Activated CD8-positive, alpha-beta memory T cell treated with anti-CD3 and anti-CD28 coated beads for 1 hour (primary cell): Measurements from ENCODE around the gene PERP.
"Not testable (repeated sequence)": the region's sequence is repeated elsewhere in the genome, so short reads cannot be mapped to it uniquely, and the experiment has no call there.

Source experiments
- DNase-seq, 2 donors: peaks; one replicate each; pipeline ENCODE4 v3.0.0-alpha.2; 2020; ENCODE audit warnings: low read depth in 1 of 2; ENCODE audit errors: extremely low read depth in 1 of 2

The PERP gene

DNA sequence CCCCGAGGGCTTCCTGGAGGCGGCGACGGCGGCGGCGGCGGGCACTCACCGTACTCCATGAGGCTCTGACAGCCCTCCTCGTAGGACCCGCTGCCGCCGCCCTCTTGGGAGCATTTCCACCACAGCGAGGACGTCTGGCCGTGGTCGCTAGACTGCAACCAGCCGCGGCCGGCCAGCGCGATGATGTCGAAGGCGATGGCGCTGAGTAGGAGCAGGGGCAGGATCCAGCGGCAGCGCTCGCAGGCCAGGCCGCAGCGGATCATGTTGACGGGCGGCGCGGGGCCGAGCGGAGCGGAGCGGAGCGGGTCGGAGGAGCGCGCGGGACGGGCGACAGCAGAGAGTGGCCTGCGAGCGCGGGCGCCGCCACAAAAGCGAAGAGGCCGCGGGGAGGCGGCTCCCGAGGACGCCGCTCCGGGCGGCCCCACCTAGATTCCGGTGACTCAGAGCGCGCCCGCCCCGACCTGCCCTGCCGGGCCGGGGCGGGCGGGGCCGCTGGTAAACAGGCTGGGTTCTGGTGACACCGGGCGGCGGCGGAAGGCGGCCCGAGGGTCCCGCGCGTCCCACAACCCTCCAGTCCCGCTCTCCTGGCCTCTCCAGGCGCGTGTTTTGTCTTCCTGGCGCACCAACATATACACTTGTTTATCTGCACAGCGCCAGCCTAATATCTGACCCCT, at the start of gene PERP:
Gene PERP, minus strand, starts transcription at position 342 of the 674 bp plus-strand sequence. Its CDS starts 79 bp downstream, at position 263.
- peak; percentile 41 to 65 for DNase-seq

DNA sequence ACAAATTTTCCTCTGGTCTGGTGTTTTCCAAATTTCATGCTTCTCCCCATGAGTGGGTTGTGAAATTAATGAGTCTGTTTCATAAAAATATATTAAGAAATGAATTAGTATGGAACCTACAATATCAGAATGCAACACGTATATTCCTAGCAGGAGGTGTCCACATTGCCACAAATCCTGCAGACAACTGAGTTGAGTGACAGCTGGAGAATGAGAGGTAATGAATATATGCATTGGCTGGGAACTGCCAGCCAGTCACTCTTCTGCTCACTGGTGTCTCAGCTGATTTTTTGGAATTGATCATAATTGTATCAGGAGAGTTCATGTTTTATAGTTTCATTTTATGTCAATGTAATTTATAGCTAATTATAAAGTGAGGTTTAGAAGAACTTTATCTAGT, 48.2 kb upstream of the PERP start:
- no peak for DNase-seq

GRCh38 chr6:138146544-138146943, 39.3 kb upstream of the PERP start:
- DNase-seq, result no peak

DNA sequence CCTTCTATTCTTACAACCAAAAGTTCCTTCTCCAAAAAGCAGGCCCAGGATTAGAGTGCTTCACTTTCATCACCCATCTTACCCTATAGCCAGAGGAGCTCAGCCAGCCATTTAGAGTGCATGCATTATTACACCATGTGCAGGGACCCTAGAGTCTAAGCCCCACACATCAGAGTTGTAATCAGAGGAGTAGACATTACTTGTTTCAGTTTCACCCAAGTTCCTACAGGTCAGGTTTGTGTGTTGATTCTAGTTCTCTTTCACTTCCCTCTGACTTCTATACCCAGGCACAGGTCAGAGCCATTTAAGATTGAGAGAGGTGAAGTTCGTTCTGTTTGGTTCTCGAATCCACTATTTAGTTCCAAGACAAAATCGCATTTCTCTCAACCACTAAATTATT, 38.2 kb upstream of the PERP start:
- DNase-seq, result no peak

- DNase-seq, result no peak
These were observed 35.6 kb upstream of the PERP start for GRCh38 chr6:138142806-138143205.

- DNase-seq, result no peak
These were observed 22.0 kb upstream of the PERP start for GRCh38 chr6:138129190-138129589.

DNA sequence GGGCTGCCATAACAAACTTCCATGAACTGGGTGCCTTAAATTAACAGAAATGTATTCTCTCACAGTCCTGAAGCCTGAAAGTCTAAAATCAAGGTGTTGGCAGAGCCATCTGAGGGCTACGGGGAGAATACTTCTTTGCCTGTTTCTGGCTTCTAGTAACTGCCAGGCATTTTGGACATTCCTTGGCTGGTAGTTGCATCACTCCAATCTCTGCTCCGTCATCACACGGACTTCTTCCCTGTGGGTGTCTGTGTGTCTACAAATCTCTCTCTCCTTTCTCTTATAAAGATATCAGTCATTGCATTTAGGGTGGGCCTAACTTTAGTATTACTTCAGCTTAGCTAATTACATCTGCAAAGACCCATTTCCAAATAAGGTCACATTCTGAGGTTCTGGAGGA, 20.9 kb upstream of the PERP start:
- DNase-seq, result no peak

GRCh38 chr6:138124096-138124495, 16.9 kb upstream of the PERP start:
- DNase-seq, result no peak

- DNase-seq, result no peak
These were observed 12.8 kb upstream of the PERP start for GRCh38 chr6:138119976-138120375.

GRCh38 chr6:138119229-138119628, 12.0 kb upstream of the PERP start:
- not testable (repeated sequence) for DNase-seq

DNA sequence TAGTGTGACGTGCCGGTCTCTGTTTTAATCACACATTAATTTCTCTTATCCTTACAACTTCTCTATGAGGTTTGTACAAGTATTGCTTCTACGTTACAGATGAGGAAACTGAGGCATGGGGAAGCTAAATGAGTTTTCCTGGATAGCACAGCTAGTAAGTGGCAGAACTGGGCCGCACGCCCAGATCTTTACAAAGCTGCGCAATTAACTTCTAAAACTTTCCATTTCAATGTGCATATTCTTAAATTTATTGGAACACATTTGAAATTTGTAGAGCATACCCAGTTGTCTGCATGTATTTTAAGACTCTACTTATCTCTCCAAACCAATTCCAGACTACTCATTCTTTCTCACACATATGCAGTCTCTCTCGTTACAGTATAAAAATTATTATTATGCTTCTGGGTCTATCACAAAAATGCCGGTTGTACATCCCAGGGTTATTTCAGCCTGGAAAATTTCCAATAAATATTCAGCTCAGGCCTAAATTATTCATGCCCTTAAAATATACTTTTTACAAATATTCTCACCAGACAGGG, 10.2 kb upstream of the PERP start:
- no peak for DNase-seq

DNA sequence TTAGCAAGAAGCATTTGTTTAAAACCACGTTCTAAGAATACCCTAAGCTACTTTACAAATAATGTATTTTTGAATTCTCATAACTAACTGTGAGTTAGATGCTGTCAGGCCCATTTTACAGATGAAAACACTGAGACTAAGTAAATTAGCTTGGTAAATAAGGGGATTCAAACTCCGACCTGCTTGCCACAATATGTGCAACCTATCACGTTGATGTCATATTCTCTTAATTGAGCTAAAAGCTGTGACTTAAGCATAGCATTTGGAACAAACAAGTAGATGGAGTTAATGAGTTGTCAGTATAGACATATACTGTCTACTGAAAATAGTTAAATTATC, 9.4 kb upstream of the PERP start:
- DNase-seq, result no peak

DNA sequence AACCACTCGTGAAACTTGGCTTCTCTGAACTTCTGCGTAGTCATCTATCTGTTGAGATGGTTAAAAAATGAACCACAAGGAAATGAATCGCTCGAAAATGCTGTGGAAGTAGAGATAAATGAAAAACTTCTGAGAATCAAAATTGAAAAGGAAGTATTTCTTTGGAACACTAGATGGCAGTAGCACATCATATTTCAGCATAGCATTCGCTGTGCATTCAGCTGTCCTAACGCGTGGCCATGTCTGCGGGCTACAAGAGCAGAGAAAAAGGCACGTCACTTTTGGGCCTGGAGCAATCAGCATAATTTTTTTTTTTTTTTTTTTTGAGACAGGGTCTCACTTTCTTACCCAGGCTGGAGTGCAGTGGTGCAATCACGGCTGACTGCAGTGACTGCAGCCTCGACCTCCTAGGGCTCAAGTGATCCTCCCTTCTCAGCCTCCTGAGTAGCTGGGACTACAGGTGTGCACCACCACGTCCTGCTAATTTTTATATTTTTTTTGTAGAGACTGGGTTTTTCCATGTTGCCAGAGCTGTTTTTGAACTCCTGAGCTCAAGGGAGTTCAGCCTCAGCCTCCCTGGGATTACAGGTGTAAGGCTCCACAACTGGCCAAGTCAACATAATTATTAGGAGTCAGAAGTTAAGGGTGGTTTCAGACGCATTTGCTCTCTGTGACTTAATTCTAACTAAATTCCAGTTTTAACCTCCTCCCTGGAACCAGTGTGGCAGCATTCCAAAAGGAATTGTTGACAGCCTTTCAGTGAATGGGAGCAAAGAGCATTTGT, 8.8 kb upstream of the PERP start:
- DNase-seq, result no peak

DNA sequence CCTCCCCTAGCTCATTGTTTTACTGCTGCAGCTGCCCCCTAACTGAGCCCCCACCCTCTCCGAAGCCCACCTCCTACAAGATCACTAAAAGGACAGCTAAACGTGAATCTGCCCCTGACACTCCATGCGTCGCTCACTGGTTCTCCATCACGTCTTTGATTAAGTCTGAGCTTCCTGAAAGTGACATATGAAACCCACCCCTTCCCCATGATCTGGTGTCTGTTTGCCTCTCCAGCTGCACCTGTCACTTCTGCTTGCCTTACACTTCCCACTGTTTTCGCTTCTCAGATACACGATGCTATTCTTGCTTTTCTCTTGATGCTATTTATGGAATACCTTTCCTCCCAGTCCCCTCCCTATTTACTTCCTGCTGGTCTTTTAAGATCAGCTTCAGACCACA, 8.0 kb upstream of the PERP start:
- DNase-seq, result no peak

DNA sequence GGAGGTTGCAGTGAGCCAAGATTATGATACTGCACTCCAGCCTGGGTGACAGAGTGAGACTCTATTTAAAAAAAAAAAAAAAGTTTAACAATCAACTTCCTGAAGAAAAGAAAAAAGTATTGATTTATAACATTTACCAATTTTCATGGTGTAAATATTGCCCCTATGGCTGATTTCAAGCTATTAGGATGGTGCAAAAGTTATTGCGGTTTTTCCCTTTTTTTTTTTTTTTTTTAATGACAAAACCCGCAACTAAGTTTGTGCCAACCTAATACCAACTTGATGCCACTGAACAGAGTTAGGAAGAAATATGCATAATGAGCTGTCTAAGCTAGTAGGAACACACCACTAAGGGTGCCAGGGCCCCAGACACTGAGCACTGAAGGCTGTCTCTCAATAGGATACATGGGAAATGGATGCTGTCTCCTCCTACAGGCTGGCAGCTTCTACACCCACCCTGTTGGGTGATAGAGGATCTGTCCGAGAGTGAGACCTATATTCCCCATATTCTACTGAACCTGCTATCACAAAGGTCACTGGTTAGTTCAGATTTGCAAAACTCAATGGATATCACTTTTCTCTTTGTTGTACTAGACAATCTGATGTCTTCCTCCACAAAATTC, 6.5 kb upstream of the PERP start:
- DNase-seq, result no peak

GRCh38 chr6:138110229-138110628, 3.0 kb upstream of the PERP start:
- no peak for DNase-seq

- peak; percentile 56 to 63 for DNase-seq
These were observed 2.1 kb upstream of the PERP start for GRCh38 chr6:138109042-138109997.

GRCh38 chr6:138107752-138108592, 753 bp upstream of the PERP start:
- no peak for DNase-seq

- DNase-seq, result no peak
These were observed 548 bp downstream of the PERP start for GRCh38 chr6:138106665-138107077.
